Tongue (tissue), 2 donors: Measurements from ENCODE around the gene LPP. TPM values are rescaled to one million over a fixed set of nuclear protein-coding genes. Genes with fewer than 3 reads are reported as not detected.

ENCODE experiments used
- DNase-seq: peaks from one replicate; pipeline ENCODE4 v3.0.0-alpha.2; 2015
- total RNA-seq: library from RNA; depleted of rRNA; stranded (reverse); fragments of >200 nt; gene quantifications from one replicate; pipeline ENCODE4 v1.2.3, GENCODE V29; 2014

LPP gene
- total RNA-seq, 1 donor from 2014 or later, result 59.4 TPM

GRCh38 chr3:188254520-188255070, 100.6 kb downstream of the LPP start:
- no peak for DNase-seq

DNA sequence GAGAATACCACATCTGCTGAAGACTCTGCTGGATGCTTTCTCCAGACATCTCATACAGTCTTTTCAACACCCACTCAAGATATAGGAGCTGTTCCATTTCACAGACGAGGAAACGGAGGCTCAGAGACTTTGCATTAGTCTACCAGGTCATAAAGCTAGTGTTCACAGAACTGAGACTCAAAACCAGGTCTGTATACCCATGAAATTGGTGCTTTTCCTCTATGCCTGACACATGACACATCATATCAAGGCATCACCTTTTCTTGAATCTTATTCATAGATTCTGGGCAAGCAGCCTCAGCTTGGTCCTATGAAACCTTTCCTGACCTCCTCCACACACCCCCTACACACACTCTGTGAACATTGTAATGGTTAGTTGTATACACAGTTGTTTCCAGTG, 101.2 kb downstream of the LPP start:
- no peak for DNase-seq

DNA sequence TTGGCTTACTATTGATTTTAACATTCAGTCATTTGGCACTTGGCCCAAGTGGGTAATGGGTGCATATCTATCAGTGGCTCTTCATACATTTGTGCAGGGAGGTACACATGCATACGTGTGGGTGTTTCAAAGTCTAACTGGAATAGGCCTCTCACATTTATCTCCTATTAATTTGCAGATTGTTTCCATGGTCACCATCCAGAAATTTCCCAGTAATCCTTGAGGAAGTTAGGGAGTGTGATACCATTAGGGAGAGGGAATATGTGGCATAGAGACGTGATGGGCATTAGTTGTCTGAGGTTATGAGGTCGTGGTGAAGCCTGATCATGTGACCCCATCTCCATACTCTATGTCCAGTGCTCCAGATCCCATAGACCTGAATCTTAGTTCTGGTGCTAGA, 102.8 kb downstream of the LPP start:
- DNase-seq, result no peak

DNA sequence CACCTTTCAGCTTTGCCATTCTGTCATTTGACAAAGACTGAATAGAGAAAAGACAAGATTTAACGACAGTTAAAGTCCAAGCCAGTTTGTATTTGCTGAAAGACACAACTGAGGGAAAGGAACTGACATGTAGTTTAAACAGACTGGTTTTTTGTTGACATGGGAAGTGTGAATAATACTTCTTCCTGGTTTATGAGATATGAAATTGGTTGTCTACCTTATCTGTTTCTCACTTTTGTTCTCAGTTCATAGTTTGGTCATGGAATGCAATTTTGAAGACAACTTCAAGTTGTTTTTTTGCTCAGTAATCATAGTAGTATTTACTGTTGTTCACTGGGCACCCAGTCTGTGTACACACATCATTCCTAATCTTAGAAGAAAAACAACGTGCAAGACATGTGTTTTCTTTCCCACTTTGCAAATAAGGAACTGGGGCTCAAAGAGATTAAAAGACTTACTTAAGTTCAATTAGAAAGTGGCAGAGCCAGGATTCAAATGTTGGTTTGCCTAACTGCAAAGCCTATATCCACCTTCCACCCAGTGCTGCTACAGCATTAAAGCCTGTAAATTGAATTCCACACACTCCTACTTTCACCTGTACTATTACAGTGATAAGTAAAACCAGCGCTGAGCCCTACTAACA, 103.5 kb downstream of the LPP start:
- no peak for DNase-seq

DNA sequence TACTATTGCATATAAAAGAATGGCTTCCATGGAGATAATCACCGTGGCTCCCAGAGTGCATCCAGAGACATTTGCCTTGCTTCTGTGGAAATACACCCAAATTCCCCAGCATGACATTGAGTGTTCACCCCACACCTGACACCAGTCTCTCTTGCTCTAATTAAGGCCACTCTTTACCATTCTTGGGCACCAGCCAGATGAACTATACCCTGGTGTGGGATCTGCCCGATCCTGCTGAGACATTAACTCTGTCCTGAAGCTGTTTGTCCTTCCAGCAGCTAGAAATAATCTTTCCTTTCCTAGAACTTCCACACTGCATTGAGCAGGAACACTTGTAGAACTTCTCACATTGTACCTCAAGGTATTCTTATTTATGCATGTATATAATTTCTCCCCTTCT, 105.2 kb downstream of the LPP start:
- no peak for DNase-seq

GRCh38 chr3:188259596-188259995, 105.6 kb downstream of the LPP start:
- peak; percentile 45 for DNase-seq

GRCh38 chr3:188261011-188261410, 107.1 kb downstream of the LPP start:
- no peak for DNase-seq

GRCh38 chr3:188262488-188262887, 108.5 kb downstream of the LPP start:
- DNase-seq, result no peak

DNA sequence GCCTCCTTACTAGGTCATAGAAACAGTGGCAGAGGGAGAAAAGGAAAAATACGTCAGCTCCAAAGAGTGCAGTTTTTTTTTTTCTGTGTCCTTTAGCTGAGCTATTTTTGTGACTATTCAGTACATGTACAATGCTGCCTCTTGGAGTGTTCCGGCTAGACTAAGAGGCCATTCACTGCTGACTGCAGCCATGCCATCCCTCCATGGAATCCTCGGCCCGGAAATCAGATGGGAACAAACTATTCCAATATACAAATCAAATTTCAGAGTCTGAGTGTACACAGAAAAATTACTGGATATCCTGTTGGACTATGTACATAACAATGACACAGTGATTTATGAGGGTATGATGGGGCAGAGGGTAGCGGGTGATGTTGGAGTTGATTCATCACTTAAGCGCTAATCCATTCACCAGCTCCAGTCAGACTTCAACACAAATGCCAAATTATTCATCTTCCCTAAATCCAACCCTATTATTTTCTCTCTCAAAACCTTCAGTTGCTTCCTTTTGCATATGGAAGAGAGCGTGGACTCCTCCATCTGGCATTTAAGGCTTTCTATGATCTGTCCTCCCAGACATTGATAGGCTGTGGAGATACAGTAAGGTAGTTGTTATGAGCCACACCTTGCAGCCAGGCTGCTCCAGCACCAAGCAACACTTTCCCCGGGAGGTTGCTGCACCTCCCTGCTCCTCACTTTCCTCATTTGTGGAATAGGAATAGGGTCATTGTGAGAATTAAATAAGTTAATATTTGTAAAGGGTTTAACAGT, 109.1 kb downstream of the LPP start:
- DNase-seq, result peak; percentile 50

DNA sequence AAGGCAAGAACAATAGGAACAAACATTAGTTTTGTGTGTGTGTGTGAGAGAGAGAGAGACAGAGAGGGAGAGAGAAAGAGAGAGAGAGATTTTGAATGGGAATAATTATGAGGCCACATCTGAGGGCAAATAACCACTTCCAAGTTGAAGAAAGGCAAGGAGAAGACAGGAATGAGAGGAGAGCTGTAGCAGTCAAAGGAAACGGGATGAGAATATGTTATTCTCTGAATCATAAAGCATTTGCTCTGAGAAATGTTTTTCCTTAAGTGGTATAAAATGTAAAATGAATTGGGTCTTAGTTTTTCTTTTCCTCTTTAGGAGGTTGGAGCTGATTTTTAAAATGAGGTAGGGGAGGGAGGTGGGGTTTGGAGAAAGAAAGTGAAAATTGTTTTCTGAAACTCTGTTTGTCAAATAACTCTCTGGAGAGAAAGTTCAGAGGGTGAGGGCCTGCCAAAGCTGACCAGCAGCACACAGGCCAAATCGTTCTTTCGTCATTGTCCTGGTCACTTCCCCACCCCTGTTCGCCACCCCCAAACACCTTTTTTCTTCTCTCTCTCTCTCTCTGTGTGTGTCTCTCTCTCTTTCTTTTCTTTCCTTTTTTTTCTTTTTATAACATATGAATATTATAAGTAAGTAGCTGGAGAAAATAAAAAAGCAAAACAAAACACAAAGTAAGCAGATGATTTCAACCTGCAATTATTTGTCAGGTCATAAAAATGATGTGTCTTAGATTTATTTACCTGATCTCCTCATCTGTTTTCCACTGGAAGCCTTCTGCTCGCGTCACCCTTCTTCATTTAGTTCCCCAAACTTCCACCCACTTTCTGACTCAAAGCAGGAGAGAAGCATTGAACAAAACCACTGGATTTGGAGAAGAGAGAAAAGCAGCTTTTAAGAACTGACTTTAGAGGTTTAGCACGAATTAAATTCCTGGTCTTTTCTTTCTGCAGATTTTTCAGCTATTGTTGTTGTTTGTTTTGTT, 110.6 kb downstream of the LPP start:
- DNase-seq, result no peak

DNA sequence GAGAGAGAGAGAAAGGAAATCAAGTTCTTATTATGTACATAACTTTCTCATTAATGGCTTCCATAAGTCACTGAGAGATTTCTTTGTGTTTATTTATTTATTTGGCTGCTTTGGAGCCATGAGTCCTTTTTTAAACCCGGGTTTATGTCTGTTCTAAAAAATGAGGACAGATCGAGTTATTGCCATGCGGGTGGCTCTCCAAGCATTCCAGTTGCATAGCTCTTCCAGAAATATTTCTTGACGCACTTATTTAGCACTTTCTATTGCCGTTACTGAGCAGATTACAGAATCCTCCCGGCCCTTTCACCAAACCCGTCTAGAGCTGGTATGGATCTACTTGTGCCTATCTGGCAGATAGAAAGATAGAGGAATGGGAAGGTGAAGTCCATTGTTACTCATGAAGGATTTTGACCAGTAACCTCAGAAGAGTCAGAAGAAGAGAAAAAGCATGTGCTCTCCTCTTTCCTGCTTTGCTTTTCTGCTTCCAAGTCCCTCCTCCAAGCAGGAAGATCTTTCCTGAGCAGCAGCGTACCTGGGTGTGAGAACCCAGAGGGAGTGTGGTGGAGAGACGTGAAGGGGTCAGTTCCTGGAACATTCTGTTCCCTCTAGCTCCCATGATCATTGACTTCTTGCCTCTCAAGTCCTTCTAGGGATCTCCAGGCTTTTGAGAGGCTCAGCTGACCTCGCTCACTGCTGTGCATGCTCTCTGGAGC, 112.8 kb downstream of the LPP start:
- DNase-seq, result no peak

DNA sequence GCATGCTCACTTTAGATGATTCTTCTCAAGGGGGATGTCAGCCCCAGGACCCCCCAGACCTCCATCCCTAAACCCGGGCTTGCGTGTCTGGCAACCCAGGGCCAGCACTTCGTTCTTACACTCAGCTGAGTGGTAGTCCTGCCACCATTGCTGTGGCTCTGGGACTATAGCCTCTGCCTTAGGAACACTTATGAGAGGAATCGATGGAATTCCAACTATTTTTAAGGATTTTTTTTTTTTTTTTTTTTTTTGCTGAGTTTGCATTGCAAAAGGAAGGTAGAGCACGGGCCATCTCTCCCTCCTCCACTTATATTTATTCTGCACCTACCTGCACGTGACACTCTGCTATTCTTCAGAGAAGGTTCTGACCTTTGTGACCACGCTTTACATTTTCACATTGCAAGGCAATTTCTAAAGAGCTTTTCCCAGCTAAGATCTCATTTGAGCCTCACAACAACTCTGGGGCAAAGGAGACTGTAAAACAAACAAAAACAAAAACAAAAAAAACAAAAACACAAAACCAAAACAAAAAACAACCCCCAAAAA, 113.9 kb downstream of the LPP start:
- no peak for DNase-seq

DNA sequence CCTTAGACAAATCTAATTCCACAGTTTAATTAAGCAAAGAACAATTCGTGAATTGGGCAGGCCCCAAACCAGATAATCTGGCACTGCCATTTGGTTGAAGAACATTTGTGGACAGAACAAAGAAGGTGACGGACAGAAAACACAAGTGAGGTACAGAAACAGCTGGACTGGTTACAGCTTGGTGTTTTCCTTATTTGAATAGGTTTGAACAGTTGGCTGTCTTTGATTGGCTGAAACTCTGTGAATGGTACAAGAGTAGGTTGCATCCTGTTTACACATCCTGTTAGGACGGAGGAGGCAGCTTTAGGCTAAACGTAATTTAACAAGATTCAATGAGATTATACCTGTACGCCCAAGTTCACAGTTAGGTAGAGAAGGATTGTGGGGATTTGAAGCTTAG, 114.4 kb downstream of the LPP start:
- DNase-seq, result no peak

GRCh38 chr3:188269040-188269439, 115.1 kb downstream of the LPP start:
- no peak for DNase-seq

DNA sequence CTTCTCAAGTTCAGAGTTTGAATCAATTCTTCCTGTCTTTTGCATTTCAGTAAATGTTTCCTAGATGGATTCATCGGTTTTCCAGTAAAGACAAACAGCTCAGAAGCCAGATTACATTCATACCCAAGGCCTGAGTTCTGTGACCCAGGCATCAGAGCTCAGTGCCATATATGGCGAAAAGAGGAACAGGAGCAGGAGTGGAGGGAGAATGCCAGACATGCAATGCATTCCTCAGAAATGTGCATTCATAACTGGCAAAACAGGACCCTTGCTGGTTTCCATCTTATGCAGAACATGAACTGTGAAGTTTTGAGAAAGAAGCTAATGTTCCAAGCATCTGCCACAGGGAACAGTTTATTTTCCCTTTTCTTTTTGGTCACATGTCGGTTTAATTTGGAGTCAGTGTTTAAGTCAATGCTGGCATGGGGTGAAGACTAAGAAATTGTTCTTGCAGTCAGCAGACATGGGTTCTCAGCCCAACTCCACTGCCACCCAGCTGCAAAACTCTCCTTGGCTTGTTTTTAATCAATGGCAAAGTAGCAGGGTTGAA, 116.5 kb downstream of the LPP start:
- peak; percentile 61 for DNase-seq

DNA sequence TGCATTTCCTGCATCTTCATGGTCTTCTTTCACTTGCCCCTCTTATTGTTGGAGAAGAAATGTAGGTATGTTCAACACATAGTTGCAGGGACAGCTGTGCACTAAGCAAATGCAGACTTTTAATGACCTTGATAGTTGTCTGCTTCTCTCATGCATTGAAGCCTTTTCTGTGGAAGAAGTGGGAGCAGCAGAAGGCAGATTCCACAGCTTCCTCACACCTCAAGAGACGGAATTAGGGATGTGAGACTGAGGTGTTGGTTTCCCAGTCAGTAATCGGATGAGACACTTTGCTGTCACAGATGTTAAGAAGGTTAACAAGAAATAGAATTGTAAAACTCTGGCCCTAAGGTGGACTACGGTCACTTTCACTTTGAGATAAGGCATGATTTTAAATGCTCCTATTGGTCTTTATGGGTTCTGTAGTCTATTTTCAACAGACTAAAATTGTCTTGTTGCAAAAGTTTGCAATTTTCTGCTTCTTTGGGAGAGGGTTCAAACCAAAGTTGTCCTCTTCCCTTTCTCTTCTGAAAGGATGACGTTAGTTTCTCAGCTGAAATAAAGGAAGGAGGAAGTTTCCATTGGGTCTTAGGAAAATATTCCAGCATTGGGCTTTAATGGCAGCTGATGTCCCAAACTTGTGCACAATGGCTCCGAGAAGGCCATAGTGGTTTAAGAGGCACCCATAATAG, 117.4 kb downstream of the LPP start:
- DNase-seq, result no peak

- DNase-seq, result no peak
Measured at GRCh38 chr3:188272481-188273372, 118.8 kb downstream of the LPP start.

DNA sequence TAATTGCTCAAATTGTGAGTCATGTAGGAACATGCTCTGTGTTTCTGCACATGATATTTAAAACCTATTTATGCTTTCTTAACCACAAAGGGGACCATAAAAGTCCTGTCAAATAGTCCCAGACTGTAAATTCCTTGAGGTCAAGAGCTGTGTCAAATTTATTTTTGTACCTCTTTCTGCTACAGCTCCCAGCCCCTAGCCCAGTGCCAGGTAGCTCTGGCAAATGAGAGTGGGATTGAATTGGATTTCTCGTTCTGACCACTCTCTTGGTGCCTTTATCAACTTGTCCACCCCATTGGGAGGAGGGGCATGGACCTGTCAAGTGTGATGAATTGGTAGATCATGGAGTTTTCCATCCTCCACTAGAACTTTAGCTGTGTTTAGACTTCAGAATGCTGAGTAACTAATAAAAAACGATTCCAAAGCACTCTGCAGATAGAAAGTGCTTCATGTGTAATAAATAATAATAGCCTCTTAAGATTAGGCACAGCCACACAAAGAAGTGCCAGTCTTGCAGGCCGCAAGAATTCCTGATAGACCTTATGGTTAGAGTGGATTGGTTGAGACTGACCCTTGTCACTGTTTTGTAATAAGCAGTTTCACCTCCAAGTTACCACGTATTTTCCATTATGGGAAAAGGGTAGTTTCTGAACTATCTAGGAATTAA, 120.4 kb downstream of the LPP start:
- DNase-seq, result no peak

DNA sequence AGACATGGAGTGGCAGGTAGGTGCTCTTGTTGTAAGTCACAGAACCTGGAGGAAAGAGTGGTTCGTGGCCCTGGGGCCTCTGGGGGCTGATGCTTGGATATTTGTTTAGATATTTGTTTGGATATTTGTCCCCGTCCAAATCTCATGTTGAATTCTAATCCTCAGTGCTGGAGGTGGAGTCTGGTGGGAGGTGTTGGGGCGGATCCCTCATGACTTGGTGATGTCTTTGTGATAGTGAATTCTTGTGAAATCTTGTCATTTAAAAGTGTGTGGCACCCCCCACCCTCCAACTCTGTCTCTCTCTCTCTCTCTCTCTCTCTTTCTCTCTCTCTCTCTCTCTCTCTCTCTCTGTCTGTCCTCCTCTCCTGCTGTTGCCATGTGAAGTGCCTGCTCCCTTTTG, 122.4 kb downstream of the LPP start:
- no peak for DNase-seq
